Ectodermal cell (in vitro differentiated cells): Measurements from ENCODE around the gene BLOC1S6.
"Not testable (repeated sequence)": the region's sequence is repeated elsewhere in the genome, so short reads cannot be mapped to it uniquely, and the experiment has no call there.

Experiments
- H3K27ac ChIP-seq: 2 replicates; pipeline ENCODE4 v1.7.0; 2013; ENCODE audit warnings: mild to moderate bottlenecking, low read depth, low read length; ENCODE audit not compliant: insufficient read depth, poor library complexity, severe bottlenecking
- H3K27me3 ChIP-seq: 2 replicates; pipeline ENCODE4 v1.7.0; 2013; ENCODE audit warnings: mild to moderate bottlenecking, low read length; ENCODE audit not compliant: insufficient read depth, control insufficient read depth, poor library complexity, severe bottlenecking
- H3K36me3 ChIP-seq: one replicate; pipeline ENCODE4 v1.7.0; 2013; ENCODE audit warnings: low read length; ENCODE audit not compliant: control insufficient read depth, insufficient read depth
- H3K4me1 ChIP-seq: one replicate; pipeline ENCODE4 v1.7.0; 2013; ENCODE audit warnings: low read length; ENCODE audit not compliant: control insufficient read depth, insufficient read depth
- H3K4me3 ChIP-seq: 2 replicates; pipeline ENCODE4 v1.7.0; 2013; ENCODE audit warnings: low read depth, low read length, control low read depth; ENCODE audit not compliant: insufficient read depth
- H3K9me3 ChIP-seq: 2 replicates; pipeline ENCODE4 v1.7.0; 2013; ENCODE audit warnings: mild to moderate bottlenecking, low read length, moderate library complexity; ENCODE audit not compliant: control insufficient read depth
- WGBS, 2 experiments: methylation state at CpG; one replicate each; pipeline ENCODE4 v1.1.7; 2013; ENCODE audit warnings: missing lambda C conversion rate in 2 of 2; 5-methylcytosine and 5-hydroxymethylcytosine counted together

BLOC1S6 gene

GRCh38 chr15:45648521-45649200 lies 61.5 kb downstream of the BLOC1S6 start:
- no peak overlapping the region for H3K27ac ChIP-seq
- H3K4me1 ChIP-seq: no peaks in the 10 kb centered on the region
- no peaks in the 10 kb centered on the region for H3K27me3 ChIP-seq
- H3K9me3 ChIP-seq: no peaks in the 10 kb centered on the region
- no peaks in the 10 kb centered on the region for H3K36me3 ChIP-seq
- 94% methylated on average over 4 of the region's 4 CpGs for WGBS, 2 experiments
- no peak overlapping the region for H3K4me3 ChIP-seq

- 94% methylated on average over 11 of the region's 11 CpGs for WGBS, 2 experiments
- not testable (repeated sequence) for H3K4me3 ChIP-seq, H3K9me3 ChIP-seq, H3K27me3 ChIP-seq, H3K27ac ChIP-seq, H3K4me1 ChIP-seq, H3K36me3 ChIP-seq
These were observed 62.8 kb downstream of the BLOC1S6 start for GRCh38 chr15:45650007-45650406.

DNA sequence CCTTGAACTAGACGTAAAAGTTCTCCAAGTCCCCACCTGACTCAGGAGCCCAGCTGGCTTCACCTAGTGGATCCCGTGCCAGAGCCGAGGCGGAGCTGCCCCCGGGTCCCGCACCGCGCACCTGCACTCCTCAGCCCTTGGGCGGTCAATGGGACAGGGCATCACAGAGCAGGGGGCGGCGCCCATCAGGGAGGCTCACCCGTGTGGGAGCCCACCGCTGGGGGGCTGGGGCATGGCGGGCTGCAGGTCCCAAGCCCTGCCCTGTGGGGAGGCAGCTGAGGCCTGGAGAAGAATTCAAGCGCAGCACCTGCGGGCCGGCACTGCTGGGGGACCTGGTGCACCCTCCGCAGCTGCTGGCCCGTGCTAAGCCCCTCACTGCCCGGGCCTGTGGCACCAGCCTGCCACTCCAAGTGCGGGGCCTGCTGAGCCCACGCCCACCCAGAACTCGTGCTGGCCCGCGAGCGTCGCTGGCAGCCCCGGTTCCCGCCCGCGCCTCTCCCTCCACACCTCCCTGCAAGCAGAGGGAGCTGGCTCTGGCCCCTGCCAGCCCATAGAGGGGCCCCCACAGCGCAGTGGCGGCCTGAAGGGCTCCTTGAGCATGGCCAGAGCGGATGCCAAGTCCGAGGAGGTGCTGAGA lies 63.8 kb downstream of the BLOC1S6 start:
- Histone ChIP-seq H3K27me3 (no peaks in the 10 kb centered on the region), H3K36me3 (no peaks in the 10 kb centered on the region), H3K4me1 (no peaks in the 10 kb centered on the region), H3K4me3 (no peak overlapping the region), H3K27ac (no peak overlapping the region), H3K9me3 (no peaks in the 10 kb centered on the region)
- WGBS, 2 experiments: 94 to 95% methylated on average over 35 of the region's 35 CpGs

GRCh38 chr15:45653702-45654424 lies 66.7 kb downstream of the BLOC1S6 start:
- Histone ChIP-seq H3K4me3 (no peak overlapping the region), H3K4me1 (no peaks in the 10 kb centered on the region), H3K27ac (no peak overlapping the region), H3K36me3 (no peaks in the 10 kb centered on the region), H3K27me3 (no peaks in the 10 kb centered on the region), H3K9me3 (no peaks in the 10 kb centered on the region)
- WGBS, 2 experiments: 91 to 96% methylated on average over 3 of the region's 3 CpGs

GRCh38 chr15:45654749-45655148 lies 67.6 kb downstream of the BLOC1S6 start:
- Histone ChIP-seq H3K36me3 (no peaks in the 10 kb centered on the region), H3K9me3 (no peaks in the 10 kb centered on the region), H3K27ac (no peak overlapping the region), H3K27me3 (no peaks in the 10 kb centered on the region), H3K4me3 (no peak overlapping the region), H3K4me1 (no peaks in the 10 kb centered on the region)
- 77 to 80% methylated on average over 6 of the region's 6 CpGs for WGBS, 2 experiments

DNA sequence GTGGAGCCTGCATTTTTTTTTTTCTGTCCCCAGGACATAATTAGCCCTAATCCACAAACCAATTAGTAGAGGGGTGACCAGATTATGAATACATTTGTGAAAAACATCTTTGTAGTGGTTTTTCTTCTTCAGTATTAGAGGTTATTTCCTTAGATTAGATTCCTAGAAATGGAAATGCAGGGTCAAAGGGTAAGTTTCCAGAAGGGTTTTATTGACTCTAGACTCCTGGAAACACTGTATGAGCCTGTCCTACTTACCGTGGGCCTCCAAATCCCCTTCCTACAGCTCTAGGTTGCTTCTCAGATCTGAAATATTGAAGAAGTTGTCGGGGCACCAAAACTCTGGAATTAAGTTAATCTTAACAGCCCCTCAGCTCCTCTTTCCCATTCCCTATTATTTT lies 70.1 kb downstream of the BLOC1S6 start:
- Histone ChIP-seq H3K36me3 (no peaks in the 10 kb centered on the region), H3K4me1 (no peaks in the 10 kb centered on the region), H3K27me3 (no peaks in the 10 kb centered on the region), H3K4me3 (no peak overlapping the region), H3K27ac (no peak overlapping the region), H3K9me3 (no peaks in the 10 kb centered on the region)
- 80 to 87% methylated on average over 2 of the region's 2 CpGs for WGBS, 2 experiments

DNA sequence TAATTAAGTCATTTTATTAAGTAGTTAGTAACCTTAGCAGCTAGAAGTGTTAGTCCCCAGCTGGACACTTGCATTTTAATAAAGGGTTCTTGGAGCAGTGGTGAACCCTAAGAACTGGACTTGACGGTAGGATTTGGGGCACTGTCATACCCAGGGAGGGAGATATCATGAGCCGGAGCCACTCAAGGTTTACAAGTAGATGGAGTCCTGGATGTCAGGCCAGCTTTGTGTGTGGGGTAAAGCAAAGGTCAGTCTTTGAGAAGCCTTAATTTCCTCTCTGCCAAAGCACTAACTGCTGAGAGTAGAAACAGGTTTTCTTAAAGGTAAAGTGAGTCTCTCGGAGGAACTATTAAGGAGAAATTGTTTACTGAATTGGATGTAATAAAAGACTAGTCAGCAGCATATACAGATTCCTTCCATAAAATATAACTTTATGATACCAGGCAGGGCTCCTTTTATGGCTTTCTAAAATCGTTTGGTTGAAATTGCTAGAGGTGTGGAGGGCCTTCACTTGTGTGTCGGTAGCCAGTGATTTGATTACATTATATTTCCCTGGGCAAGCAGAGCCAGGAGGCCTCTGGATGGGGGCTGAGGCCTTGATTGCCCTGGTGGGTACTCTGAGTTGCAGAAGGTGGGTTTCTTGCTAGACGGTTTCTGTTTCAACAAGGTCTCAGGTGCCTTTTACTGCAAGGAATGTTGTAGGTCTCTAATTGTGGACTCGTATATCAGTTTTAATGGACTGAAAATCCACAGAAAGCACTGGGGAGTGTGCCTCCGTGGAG lies 70.8 kb downstream of the BLOC1S6 start:
- 75 to 76% methylated on average over 8 of the region's 8 CpGs for WGBS, 2 experiments
- H3K9me3 ChIP-seq: no peaks in the 10 kb centered on the region
- H3K27ac ChIP-seq: no peak overlapping the region

More for the DNA sequence above, 70.8 kb downstream of the BLOC1S6 start:
- H3K4me3 ChIP-seq: no peak overlapping the region
- no peaks in the 10 kb centered on the region for H3K4me1 ChIP-seq
- no peaks in the 10 kb centered on the region for H3K27me3 ChIP-seq
- H3K36me3 ChIP-seq: no peaks in the 10 kb centered on the region
